Panc1 (cell line): ENCODE data around the gene ABCA1. TPM values are rescaled to one million over a fixed set of nuclear protein-coding genes. Genes with fewer than 3 reads are reported as not detected.

Source experiments
- ATAC-seq: fragments of 200-7000 bp; cut with Tn5 transposase; 2 replicates; pipeline ENCODE4 v1.9.1; 2020; ENCODE audit warnings: mild to moderate bottlenecking, moderate library complexity
- BruUV-seq: library from RNA; stranded (reverse); fragments of 400-500 nt; replicated peaks from 2 replicates; lab custom pipeline; 2021; lab: Mats Ljungman, UMichigan
- CTCF ChIA-PET: fragments of 300-600 bp; sonication (Branson Sonifier 250); formaldehyde crosslinking; loops from one replicate; lab custom pipeline; 2022; ENCODE audit warnings: antibody characterized with exemption; lab: Charles Lee
- POLR2A ChIA-PET: fragments of 300-600 bp; sonication (Branson Sonifier 250); formaldehyde crosslinking; loops from one replicate; lab custom pipeline; 2022; ENCODE audit warnings: antibody characterized with exemption; lab: Charles Lee
- DNase-seq: peaks from one replicate; pipeline ENCODE4 v3.0.0-alpha.2; 2010; ENCODE audit warnings: low read depth, low spot score
- H3K27ac ChIP-seq: 2 replicates; pipeline ENCODE4 v1.5.1; 2011; ENCODE audit warnings: mild to moderate bottlenecking, low read length, inconsistent platforms
- H3K27me3 ChIP-seq: fragments of 200-500 bp; sonication (Bioruptor generic); 2 replicates; pipeline ENCODE4 v1.6.0; 2014; ENCODE audit warnings: low read length, inconsistent platforms; ENCODE audit not compliant: control insufficient read depth, insufficient read depth
- H3K36me3 ChIP-seq: fragments of 200-500 bp; sonication (Bioruptor generic); 2 replicates; pipeline ENCODE4 v1.5.1; 2014; ENCODE audit warnings: inconsistent platforms, mild to moderate bottlenecking, low read length, moderate library complexity; ENCODE audit not compliant: control insufficient read depth, insufficient read depth
- H3K4me1 ChIP-seq: 2 replicates; pipeline ENCODE4 v1.5.1; 2011; ENCODE audit warnings: inconsistent platforms, mild to moderate bottlenecking, low read length, moderate library complexity; ENCODE audit not compliant: control insufficient read depth, insufficient read depth
- H3K4me3 ChIP-seq, 2 experiments: 2 replicates each; pipeline ENCODE4 v1.5.1; 2011 to 2012; ENCODE audit warnings: low read depth in 2 of 2, low read length in 2 of 2, mild to moderate bottlenecking in 2 of 2, inconsistent platforms in 1 of 2, moderate library complexity in 1 of 2
- H3K9me3 ChIP-seq: fragments of 200-500 bp; sonication (Bioruptor generic); 2 replicates; pipeline ENCODE4 v1.5.1; 2014; ENCODE audit warnings: low read depth, mild to moderate bottlenecking, inconsistent platforms, low read length, moderate library complexity; ENCODE audit not compliant: control insufficient read depth, insufficient read depth
- POLR2AphosphoS5 ChIP-seq: IDR thresholded peaks from 2 replicates; pipeline ENCODE4 v1.6.1; 2012; ENCODE audit warnings: mild to moderate bottlenecking, low read depth, low read length, moderate library complexity
- SIN3A ChIP-seq: IDR thresholded peaks from 2 replicates; pipeline ENCODE4 v1.6.1; 2012; ENCODE audit warnings: low read depth, mild to moderate bottlenecking, low read length, moderate library complexity, borderline replicate concordance; ENCODE audit not compliant: insufficient read depth
- TCF7L2 ChIP-seq: IDR thresholded peaks from 2 replicates; pipeline ENCODE4 v1.6.1; 2011; ENCODE audit warnings: mild to moderate bottlenecking, low read depth, low read length, inconsistent platforms
- in situ Hi-C: cut with HindIII; loops from 2 replicates; pipeline ENCODE4 v1.10.0; 2016; ENCODE audit warnings: low sequenced_read_pairs, low pct_unique_long_range_greater_than_20kb
- intact Hi-C: fragments of 100-400 bp; cut with micrococcal nuclease; formaldehyde crosslinking; loops from one replicate; pipeline ENCODE4 v1.10.0; 2022; ENCODE audit not compliant: unreplicated experiment
- total RNA-seq: library from RNA; stranded (reverse); gene quantifications from one replicate; pipeline ENCODE4 v1.2.1, GENCODE V29; 2021; ENCODE audit not compliant: unreplicated experiment
- TF ChIP-seq, protein P1 (sequence below): fragments of 450-650 bp; IDR thresholded peaks from 2 replicates; pipeline ENCODE4 v1.5.1; 2017; ENCODE audit warnings: mild to moderate bottlenecking
- TF ChIP-seq, protein P2 (sequence below), 2 experiments: IDR thresholded peaks; 2 replicates each; pipeline ENCODE4 v1.6.1; 2011 to 2012; ENCODE audit warnings: low read depth in 2 of 2, control low read depth in 1 of 2, low read length in 1 of 2, mild to moderate bottlenecking in 1 of 2, moderate library complexity in 1 of 2; ENCODE audit not compliant: insufficient read depth in 1 of 2

Gene ABCA1
- total RNA-seq, 1 experiment from 2014 or later: 2.6 TPM

DNA sequence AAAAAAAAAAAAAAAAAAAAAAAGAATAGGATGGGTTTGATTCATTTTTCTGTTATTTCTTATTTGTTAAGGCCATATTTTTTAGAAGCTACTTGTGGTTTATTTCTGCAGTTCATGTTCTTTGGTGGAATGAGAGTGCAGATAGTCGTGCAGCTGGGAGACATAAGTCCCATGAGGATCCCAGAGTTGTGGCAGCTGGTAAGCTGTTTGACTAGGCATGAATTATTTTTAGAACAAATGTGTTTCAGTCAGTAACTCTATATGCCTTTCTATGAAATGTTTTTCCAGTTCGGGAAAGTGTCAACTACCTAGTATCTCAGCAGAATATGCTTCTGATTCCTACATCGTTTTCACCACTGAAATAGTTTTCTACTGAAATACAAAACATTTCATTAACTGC, 169.0 kb downstream of the ABCA1 start:
- intact Hi-C loops (no loop called here), in situ Hi-C loops (no loop called here)
- Histone ChIP-seq H3K27me3 (no peaks in the 10 kb centered on the region), H3K9me3 (no peaks in the 10 kb centered on the region), H3K27ac (no peak overlapping the region), H3K4me1 (no peaks in the 10 kb centered on the region), H3K4me3 (no peak overlapping the region), H3K36me3 (no peaks in the 10 kb centered on the region; the same call in 1 of the 2 replicates)
- CTCF ChIA-PET: no interaction called here
- no TSS peak for BruUV-seq
- TF ChIP-seq, protein P1, sequence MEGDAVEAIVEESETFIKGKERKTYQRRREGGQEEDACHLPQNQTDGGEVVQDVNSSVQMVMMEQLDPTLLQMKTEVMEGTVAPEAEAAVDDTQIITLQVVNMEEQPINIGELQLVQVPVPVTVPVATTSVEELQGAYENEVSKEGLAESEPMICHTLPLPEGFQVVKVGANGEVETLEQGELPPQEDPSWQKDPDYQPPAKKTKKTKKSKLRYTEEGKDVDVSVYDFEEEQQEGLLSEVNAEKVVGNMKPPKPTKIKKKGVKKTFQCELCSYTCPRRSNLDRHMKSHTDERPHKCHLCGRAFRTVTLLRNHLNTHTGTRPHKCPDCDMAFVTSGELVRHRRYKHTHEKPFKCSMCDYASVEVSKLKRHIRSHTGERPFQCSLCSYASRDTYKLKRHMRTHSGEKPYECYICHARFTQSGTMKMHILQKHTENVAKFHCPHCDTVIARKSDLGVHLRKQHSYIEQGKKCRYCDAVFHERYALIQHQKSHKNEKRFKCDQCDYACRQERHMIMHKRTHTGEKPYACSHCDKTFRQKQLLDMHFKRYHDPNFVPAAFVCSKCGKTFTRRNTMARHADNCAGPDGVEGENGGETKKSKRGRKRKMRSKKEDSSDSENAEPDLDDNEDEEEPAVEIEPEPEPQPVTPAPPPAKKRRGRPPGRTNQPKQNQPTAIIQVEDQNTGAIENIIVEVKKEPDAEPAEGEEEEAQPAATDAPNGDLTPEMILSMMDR: no peak
- TF ChIP-seq TCF7L2: no peak
- no peak for TF ChIP-seq SIN3A
- TF ChIP-seq POLR2AphosphoS5: no peak
- TF ChIP-seq, protein P2, sequence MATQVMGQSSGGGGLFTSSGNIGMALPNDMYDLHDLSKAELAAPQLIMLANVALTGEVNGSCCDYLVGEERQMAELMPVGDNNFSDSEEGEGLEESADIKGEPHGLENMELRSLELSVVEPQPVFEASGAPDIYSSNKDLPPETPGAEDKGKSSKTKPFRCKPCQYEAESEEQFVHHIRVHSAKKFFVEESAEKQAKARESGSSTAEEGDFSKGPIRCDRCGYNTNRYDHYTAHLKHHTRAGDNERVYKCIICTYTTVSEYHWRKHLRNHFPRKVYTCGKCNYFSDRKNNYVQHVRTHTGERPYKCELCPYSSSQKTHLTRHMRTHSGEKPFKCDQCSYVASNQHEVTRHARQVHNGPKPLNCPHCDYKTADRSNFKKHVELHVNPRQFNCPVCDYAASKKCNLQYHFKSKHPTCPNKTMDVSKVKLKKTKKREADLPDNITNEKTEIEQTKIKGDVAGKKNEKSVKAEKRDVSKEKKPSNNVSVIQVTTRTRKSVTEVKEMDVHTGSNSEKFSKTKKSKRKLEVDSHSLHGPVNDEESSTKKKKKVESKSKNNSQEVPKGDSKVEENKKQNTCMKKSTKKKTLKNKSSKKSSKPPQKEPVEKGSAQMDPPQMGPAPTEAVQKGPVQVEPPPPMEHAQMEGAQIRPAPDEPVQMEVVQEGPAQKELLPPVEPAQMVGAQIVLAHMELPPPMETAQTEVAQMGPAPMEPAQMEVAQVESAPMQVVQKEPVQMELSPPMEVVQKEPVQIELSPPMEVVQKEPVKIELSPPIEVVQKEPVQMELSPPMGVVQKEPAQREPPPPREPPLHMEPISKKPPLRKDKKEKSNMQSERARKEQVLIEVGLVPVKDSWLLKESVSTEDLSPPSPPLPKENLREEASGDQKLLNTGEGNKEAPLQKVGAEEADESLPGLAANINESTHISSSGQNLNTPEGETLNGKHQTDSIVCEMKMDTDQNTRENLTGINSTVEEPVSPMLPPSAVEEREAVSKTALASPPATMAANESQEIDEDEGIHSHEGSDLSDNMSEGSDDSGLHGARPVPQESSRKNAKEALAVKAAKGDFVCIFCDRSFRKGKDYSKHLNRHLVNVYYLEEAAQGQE (IDR thresholded peaks at IDR 0.05; ENCODE audit: insufficient read depth in 1 of 2, low read depth in 2 of 2, low read length in 1 of 2): no peak
- no peak for DNase-seq
- POLR2A ChIA-PET: no interaction called here
- ATAC-seq: no peak

DNA sequence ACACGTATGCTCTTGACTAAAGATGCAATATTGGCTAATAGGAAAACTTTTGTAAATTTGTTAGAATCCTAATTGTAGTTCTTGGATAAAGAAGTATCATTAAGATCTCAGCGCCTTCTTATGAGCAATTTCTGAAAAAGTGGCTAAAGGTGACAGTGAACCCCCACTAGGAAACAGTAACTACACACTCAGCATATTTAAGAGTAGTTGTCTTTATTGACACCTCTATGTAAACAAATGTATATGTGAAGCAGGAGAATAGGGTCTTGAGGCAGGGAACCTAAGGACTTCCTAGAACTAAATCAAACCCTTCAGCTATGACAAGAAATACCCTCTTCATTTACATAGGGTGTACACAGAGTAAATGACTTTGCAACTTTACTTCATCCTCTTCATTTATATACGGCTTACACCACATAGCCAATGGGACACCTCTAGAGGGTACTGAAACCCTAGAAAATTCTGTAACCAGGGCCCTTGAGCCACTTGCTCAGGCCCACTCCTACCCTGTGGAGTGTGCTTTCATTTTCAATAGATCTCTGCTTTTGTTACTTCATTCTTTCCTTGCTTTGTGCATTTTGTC, 177.7 kb downstream of the ABCA1 start:
- POLR2A ChIA-PET: no interaction called here
- intact Hi-C loops: no loop called here
- CTCF ChIA-PET: no interaction called here
- H3K4me3 ChIP-seq: no peak overlapping the region
- ATAC-seq (no peak), DNase-seq (no peak)
- TF ChIP-seq, protein P2 (IDR thresholded peaks at IDR 0.05; ENCODE audit: insufficient read depth in 1 of 2, low read depth in 2 of 2, low read length in 1 of 2): no peak
- no peak for TF ChIP-seq TCF7L2
- TF ChIP-seq, protein P1: no peak
- TF ChIP-seq SIN3A: no peak
- TF ChIP-seq POLR2AphosphoS5: no peak
- H3K36me3 ChIP-seq: peaks cover 3% of the 10 kb centered on the region
- H3K27ac ChIP-seq: no peak overlapping the region
- in situ Hi-C loops: no loop called here
- peaks cover 8% of the 10 kb centered on the region for H3K4me1 ChIP-seq
- BruUV-seq: no TSS peak
- H3K9me3 ChIP-seq: no peaks in the 10 kb centered on the region
- no peaks in the 10 kb centered on the region for H3K27me3 ChIP-seq
